Neural progenitor cell (in vitro differentiated cells): ENCODE data around the gene HNF1B. TPM values are rescaled to one million over a fixed set of nuclear protein-coding genes. Genes with fewer than 3 reads are reported as not detected.

Source experiments
- DNase-seq: peaks from one replicate; pipeline ENCODE4 v3.0.0-alpha.2; 2016; ENCODE audit warnings: low spot score
- H2AFZ ChIP-seq: fragments of 200-600 bp; sonication (generic); replicated peaks from 2 replicates; pipeline ENCODE4 v1.6.1; 2016; ENCODE audit warnings: antibody characterized with exemption
- H3F3A ChIP-seq: fragments of 200-600 bp; sonication (generic); 2 replicates; pipeline ENCODE4 v1.6.1; 2016; ENCODE audit warnings: antibody characterized with exemption, low read depth
- H3K27ac ChIP-seq: fragments of 200-600 bp; sonication (generic); 2 replicates; pipeline ENCODE4 v1.5.1; 2016; ENCODE audit warnings: mild to moderate bottlenecking
- H3K27me3 ChIP-seq: fragments of 200-600 bp; sonication (generic); 2 replicates; pipeline ENCODE4 v1.6.1; 2016; ENCODE audit warnings: mild to moderate bottlenecking, moderate library complexity
- H3K36me3 ChIP-seq: fragments of 200-600 bp; sonication (generic); 2 replicates; pipeline ENCODE4 v1.5.1; 2016
- H3K4me1 ChIP-seq: fragments of 200-600 bp; sonication (generic); 2 replicates; pipeline ENCODE4 v1.6.1; 2016; ENCODE audit warnings: mixed run types
- H3K4me2 ChIP-seq: fragments of 200-600 bp; sonication (generic); 2 replicates; pipeline ENCODE4 v1.6.1; 2016
- H3K4me3 ChIP-seq: fragments of 200-600 bp; sonication (generic); 2 replicates; pipeline ENCODE4 v1.5.1; 2016
- H3K79me2 ChIP-seq: fragments of 200-600 bp; sonication (generic); 2 replicates; pipeline ENCODE4 v1.6.1; 2016; ENCODE audit warnings: low read depth
- H3K9ac ChIP-seq: fragments of 200-600 bp; sonication (generic); 2 replicates; pipeline ENCODE4 v1.6.1; 2016
- H3K9me3 ChIP-seq: fragments of 200-600 bp; sonication (generic); 2 replicates; pipeline ENCODE4 v1.5.1; 2016; ENCODE audit warnings: low read depth
- H4K20me1 ChIP-seq: fragments of 200-600 bp; sonication (generic); 2 replicates; pipeline ENCODE4 v1.6.1; 2016; ENCODE audit warnings: low read depth
- H3K27ac Mint-ChIP-seq: 3 replicates; pipeline ENCODE4 v1.8.0; 2021; ENCODE audit warnings: mixed read lengths
- H3K27me3 Mint-ChIP-seq: 2 replicates; pipeline ENCODE4 v1.8.0; 2022; ENCODE audit warnings: low read depth, mild to moderate bottlenecking, inconsistent platforms, moderate library complexity, mixed read lengths; ENCODE audit not compliant: insufficient read depth
- H3K36me3 Mint-ChIP-seq: 3 replicates; pipeline ENCODE4 v1.8.0; 2021; ENCODE audit warnings: mixed read lengths
- H3K4me1 Mint-ChIP-seq: 3 replicates; pipeline ENCODE4 v1.8.0; 2021; ENCODE audit warnings: mixed read lengths
- H3K4me3 Mint-ChIP-seq: 3 replicates; pipeline ENCODE4 v1.8.0; 2021; ENCODE audit warnings: mild to moderate bottlenecking, moderate library complexity, mixed read lengths
- H3K9me3 Mint-ChIP-seq: 3 replicates; pipeline ENCODE4 v1.8.0; 2020; ENCODE audit warnings: mixed read lengths
- CTCF ChIP-seq: fragments of 200-600 bp; sonication (generic); IDR thresholded peaks from 2 replicates; pipeline ENCODE4 v1.5.1; 2017; ENCODE audit warnings: antibody characterized with exemption, mild to moderate bottlenecking
- EZH2 ChIP-seq: fragments of 200-600 bp; sonication (generic); IDR thresholded peaks from 2 replicates; pipeline ENCODE4 v1.6.1; 2017; ENCODE audit warnings: antibody characterized with exemption, mild to moderate bottlenecking, moderate library complexity
- EZH2phosphoT487 ChIP-seq: fragments of 200-600 bp; sonication (generic); IDR thresholded peaks from 2 replicates; pipeline ENCODE4 v1.6.1; 2017; ENCODE audit warnings: antibody characterized with exemption
- total RNA-seq: library from RNA; depleted of rRNA; stranded (reverse); fragments of >200 nt; gene quantifications from 2 replicates; pipeline ENCODE4 v1.2.3, GENCODE V29; 2015; ENCODE audit warnings: low replicate concordance

The HNF1B gene
- total RNA-seq, 1 donor from 2014 or later = not detected

GRCh38 chr17:37643869-37644268 lies 101.0 kb downstream of the HNF1B start:
- no peak for TF ChIP-seq EZH2
- no peak for TF ChIP-seq CTCF
- no peak for TF ChIP-seq EZH2phosphoT487
- H3K79me2 ChIP-seq = peaks cover 44% of the 10 kb centered on the region
- H3K4me3 ChIP-seq = peak overlapping the region; percentile 95
- peaks cover 12% of the 10 kb centered on the region for H3K4me1 Mint-ChIP-seq
- H3K27me3 Mint-ChIP-seq = no peaks in the 10 kb centered on the region
- H3K4me2 ChIP-seq = peak overlapping the region; percentile 94
- peaks cover 5% of the 10 kb centered on the region for H3K4me1 ChIP-seq
- H3K9me3 ChIP-seq = no peaks in the 10 kb centered on the region
- no peak overlapping the region for H3K27ac ChIP-seq
- H3K36me3 ChIP-seq = peaks cover 14% of the 10 kb centered on the region
- H3K9me3 Mint-ChIP-seq = no peaks in the 10 kb centered on the region
- peak overlapping the region; percentile 96 for H3K4me3 Mint-ChIP-seq
- H3K9ac ChIP-seq = no peak overlapping the region
- H3K27me3 ChIP-seq = peaks cover 52% of the 10 kb centered on the region
- DNase-seq = peak; percentile 3
- H2AFZ ChIP-seq = peak overlapping the region; percentile 96
- H3K36me3 Mint-ChIP-seq = peaks cover 18% of the 10 kb centered on the region
- peaks cover 7% of the 10 kb centered on the region for H3F3A ChIP-seq
- peaks cover 13% of the 10 kb centered on the region for H4K20me1 ChIP-seq
- no peak overlapping the region for H3K27ac Mint-ChIP-seq

GRCh38 chr17:37643118-37643766 lies 101.6 kb downstream of the HNF1B start, which contains the start of gene DDX52:
DDX52 (minus strand) TSS chr17:37643446; CDS start chr17:37643420, 26 bp downstream.
- Histone ChIP-seq H3K4me3 (peak within 1 kb of the TSS; percentile 95), H3K79me2 (peaks cover 50% of the 10 kb centered on the region), H3K36me3 (peaks cover 18% of the 10 kb centered on the region), H3K27me3 (peaks cover 46% of the 10 kb centered on the region), H3K4me1 (peaks cover 5% of the 10 kb centered on the region), H3K9me3 (no peaks in the 10 kb centered on the region), H3K9ac (peak within 1 kb of the TSS; percentile 87), H3K27ac (peak within 1 kb of the TSS; percentile 69), H4K20me1 (peaks cover 13% of the 10 kb centered on the region), H3F3A (peaks cover 7% of the 10 kb centered on the region), H3K4me2 (peak within 1 kb of the TSS; percentile 94), H2AFZ (peak within 1 kb of the TSS; percentile 96)
- Mint-ChIP-seq H3K4me1 (peaks cover 12% of the 10 kb centered on the region), H3K4me3 (peak within 1 kb of the TSS; percentile 96), H3K27ac (peak within 1 kb of the TSS; percentile 88), H3K9me3 (no peaks in the 10 kb centered on the region), H3K27me3 (no peaks in the 10 kb centered on the region), H3K36me3 (peaks cover 22% of the 10 kb centered on the region)
- TF ChIP-seq EZH2phosphoT487 (no peak), EZH2 (no peak), CTCF (peak; percentile 11)
- peak; percentile 95 for DNase-seq

DNA sequence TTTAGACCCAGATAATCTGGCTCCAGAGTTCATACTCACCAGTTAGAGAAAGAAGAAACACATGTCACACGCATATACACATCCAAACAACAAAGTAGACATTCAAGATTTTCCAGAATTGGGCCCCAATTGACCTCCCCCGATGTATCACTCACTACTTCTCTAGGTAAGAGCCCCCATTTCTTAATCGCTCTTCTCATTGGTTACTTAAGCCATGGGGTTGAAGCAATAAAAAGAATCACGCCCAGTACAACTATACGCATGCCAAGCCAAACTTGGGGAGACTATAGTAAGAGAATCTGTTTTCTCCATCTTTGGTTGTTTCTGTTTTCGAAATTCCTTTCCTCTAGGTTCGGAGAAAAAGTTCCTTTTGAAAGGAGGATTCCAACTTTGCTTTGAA lies 102.2 kb downstream of the HNF1B start:
- Mint-ChIP-seq H3K27me3 (no peaks in the 10 kb centered on the region), H3K4me1 (peaks cover 12% of the 10 kb centered on the region), H3K4me3 (peak overlapping the region; percentile 96), H3K36me3 (peaks cover 24% of the 10 kb centered on the region), H3K27ac (peak overlapping the region; percentile 88), H3K9me3 (no peaks in the 10 kb centered on the region)
- peaks cover 41% of the 10 kb centered on the region for H3K27me3 ChIP-seq
- peak overlapping the region; percentile 69 for H3K27ac ChIP-seq
- H3K4me3 ChIP-seq = peak overlapping the region; percentile 95
- peaks cover 5% of the 10 kb centered on the region for H3K4me1 ChIP-seq
- H3K4me2 ChIP-seq = peak overlapping the region; percentile 94
- peak overlapping the region; percentile 96 for H2AFZ ChIP-seq
- H3K79me2 ChIP-seq = peaks cover 56% of the 10 kb centered on the region
- TF ChIP-seq CTCF = no peak
- no peak for TF ChIP-seq EZH2phosphoT487
- no peak for TF ChIP-seq EZH2
- peaks cover 7% of the 10 kb centered on the region for H3F3A ChIP-seq
- H3K36me3 ChIP-seq = peaks cover 18% of the 10 kb centered on the region
- H3K9me3 ChIP-seq = no peaks in the 10 kb centered on the region
- H4K20me1 ChIP-seq = peaks cover 13% of the 10 kb centered on the region
- peak overlapping the region; percentile 87 for H3K9ac ChIP-seq
- no peak for DNase-seq
